SU-DHL-6 (cell line): ENCODE measurements around the gene CDH3.

ENCODE experiments used
- CTCF ChIP-seq: fragments of 200-600 bp; sonication (generic); IDR thresholded peaks from one replicate; pipeline ENCODE4 v1.5.1; 2017; ENCODE audit warnings: antibody characterized with exemption, mild to moderate bottlenecking, low read length, moderate library complexity; ENCODE audit not compliant: insufficient read depth, poor library complexity, severe bottlenecking
- EZH2phosphoT487 ChIP-seq: fragments of 200-600 bp; sonication (generic), shearing (Covaris generic); conservative IDR thresholded peaks from 2 replicates; pipeline ENCODE4 v1.6.1; 2018; ENCODE audit warnings: mild to moderate bottlenecking, antibody characterized with exemption, low read length, moderate library complexity, mixed read lengths

GRCh38 chr16:68696514-68696913 is 51.4 kb downstream of the CDH3 start:
- TF ChIP-seq CTCF (no peak), EZH2phosphoT487 (no peak)
